Measurements from ENCODE around the gene SLC7A6. TPM values are rescaled to one million over a fixed set of nuclear protein-coding genes. Genes with fewer than 3 reads are reported as not detected.

Gene SLC7A6
- total and polyA plus RNA-seq, 10 of the 15 experiments (the other 5 are each of a cell fraction or from before 2014, with no cell fraction given) = 8.2 to 60.4 (median 28.6) TPM

DNA sequence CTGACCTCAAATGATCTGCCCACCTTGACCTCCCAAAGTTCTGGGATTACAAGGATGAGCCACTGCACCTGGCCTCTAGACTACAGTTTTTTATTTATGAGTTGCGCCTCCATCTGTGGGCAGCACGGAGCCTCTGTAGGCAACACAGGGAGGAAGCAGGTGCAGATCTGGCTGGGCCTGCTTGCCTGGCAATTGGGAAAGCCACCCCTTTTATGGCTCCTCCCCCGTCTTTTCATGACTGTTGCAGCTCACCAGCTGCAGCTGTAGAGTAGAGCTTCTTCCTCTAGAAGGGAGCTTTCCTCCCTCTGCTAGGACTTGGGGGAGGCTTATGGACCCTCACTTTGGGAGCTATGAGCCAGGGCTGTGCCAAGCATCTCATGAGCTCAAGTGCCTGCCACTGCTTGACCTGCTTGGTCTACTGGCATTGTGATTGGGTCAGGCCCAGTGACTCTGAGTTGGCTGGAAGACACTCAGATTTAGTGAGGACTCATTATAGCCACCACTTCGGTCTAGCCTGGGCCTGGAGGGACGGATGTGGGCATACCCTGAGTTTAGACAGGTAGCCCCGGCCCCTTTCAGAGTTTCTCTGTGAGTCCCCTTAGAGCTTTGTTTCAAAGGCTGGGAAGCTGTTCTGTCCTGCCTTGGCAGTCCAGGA lies 6.9 kb upstream of the SLC7A6 start (continued):
- TF ChIP-seq, protein P1, sequence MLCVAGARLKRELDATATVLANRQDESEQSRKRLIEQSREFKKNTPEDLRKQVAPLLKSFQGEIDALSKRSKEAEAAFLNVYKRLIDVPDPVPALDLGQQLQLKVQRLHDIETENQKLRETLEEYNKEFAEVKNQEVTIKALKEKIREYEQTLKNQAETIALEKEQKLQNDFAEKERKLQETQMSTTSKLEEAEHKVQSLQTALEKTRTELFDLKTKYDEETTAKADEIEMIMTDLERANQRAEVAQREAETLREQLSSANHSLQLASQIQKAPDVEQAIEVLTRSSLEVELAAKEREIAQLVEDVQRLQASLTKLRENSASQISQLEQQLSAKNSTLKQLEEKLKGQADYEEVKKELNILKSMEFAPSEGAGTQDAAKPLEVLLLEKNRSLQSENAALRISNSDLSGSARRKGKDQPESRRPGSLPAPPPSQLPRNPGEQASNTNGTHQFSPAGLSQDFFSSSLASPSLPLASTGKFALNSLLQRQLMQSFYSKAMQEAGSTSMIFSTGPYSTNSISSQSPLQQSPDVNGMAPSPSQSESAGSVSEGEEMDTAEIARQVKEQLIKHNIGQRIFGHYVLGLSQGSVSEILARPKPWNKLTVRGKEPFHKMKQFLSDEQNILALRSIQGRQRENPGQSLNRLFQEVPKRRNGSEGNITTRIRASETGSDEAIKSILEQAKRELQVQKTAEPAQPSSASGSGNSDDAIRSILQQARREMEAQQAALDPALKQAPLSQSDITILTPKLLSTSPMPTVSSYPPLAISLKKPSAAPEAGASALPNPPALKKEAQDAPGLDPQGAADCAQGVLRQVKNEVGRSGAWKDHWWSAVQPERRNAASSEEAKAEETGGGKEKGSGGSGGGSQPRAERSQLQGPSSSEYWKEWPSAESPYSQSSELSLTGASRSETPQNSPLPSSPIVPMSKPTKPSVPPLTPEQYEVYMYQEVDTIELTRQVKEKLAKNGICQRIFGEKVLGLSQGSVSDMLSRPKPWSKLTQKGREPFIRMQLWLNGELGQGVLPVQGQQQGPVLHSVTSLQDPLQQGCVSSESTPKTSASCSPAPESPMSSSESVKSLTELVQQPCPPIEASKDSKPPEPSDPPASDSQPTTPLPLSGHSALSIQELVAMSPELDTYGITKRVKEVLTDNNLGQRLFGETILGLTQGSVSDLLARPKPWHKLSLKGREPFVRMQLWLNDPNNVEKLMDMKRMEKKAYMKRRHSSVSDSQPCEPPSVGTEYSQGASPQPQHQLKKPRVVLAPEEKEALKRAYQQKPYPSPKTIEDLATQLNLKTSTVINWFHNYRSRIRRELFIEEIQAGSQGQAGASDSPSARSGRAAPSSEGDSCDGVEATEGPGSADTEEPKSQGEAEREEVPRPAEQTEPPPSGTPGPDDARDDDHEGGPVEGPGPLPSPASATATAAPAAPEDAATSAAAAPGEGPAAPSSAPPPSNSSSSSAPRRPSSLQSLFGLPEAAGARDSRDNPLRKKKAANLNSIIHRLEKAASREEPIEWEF (IDR thresholded peaks at IDR 0.05; ENCODE audit: insufficient replicate concordance, low read depth, low read length) = no peak
- TF ChIP-seq NR2C2 (IDR thresholded peaks at IDR 0.05; ENCODE audit: borderline replicate concordance, control insufficient read depth, insufficient read length, low read depth) (no peak), SMC3 (IDR thresholded peaks at IDR 0.05; ENCODE audit: borderline replicate concordance, low read length) (no peak), CHD4 (IDR thresholded peaks at IDR 0.05) (no peak), BHLHE40 (IDR thresholded peaks at IDR 0.05; ENCODE audit: borderline replicate concordance in 1 of 2, low read depth in 2 of 2, low read length in 1 of 2) (no peak), SRF (IDR thresholded peaks at IDR 0.05; ENCODE audit: low read depth in 2 of 2, low read length in 2 of 2) (peak in 1 of 2 experiments; percentile 59; a peak in 1 of 4 replicates), IKZF1 (conservative IDR thresholded peaks at IDR 0.05) (peak; percentile 36; the same call in 1 of the 2 replicates), SP1 (IDR thresholded peaks at IDR 0.05; ENCODE audit: low read depth, low read length) (no peak), EED (IDR thresholded peaks at IDR 0.05; ENCODE audit: low read depth) (peak; percentile 44; the same call in 1 of the 2 replicates), ZNF592 (IDR thresholded peaks at IDR 0.05) (no peak), RB1 (IDR thresholded peaks at IDR 0.05; ENCODE audit: borderline replicate concordance) (no peak), TCF12 (IDR thresholded peaks at IDR 0.05; ENCODE audit: low read depth, low read length) (peak; percentile 89), SMARCA5 (IDR thresholded peaks at IDR 0.05) (no peak), TCF3 (IDR thresholded peaks at IDR 0.05; ENCODE audit: borderline replicate concordance, insufficient read depth, low read depth, low read length) (peak; percentile 66; the same call in 1 of the 2 replicates)
- TF ChIP-seq, protein P2, sequence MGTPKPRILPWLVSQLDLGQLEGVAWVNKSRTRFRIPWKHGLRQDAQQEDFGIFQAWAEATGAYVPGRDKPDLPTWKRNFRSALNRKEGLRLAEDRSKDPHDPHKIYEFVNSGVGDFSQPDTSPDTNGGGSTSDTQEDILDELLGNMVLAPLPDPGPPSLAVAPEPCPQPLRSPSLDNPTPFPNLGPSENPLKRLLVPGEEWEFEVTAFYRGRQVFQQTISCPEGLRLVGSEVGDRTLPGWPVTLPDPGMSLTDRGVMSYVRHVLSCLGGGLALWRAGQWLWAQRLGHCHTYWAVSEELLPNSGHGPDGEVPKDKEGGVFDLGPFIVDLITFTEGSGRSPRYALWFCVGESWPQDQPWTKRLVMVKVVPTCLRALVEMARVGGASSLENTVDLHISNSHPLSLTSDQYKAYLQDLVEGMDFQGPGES (IDR thresholded peaks at IDR 0.05) = no peak
- TF ChIP-seq, protein P3, sequence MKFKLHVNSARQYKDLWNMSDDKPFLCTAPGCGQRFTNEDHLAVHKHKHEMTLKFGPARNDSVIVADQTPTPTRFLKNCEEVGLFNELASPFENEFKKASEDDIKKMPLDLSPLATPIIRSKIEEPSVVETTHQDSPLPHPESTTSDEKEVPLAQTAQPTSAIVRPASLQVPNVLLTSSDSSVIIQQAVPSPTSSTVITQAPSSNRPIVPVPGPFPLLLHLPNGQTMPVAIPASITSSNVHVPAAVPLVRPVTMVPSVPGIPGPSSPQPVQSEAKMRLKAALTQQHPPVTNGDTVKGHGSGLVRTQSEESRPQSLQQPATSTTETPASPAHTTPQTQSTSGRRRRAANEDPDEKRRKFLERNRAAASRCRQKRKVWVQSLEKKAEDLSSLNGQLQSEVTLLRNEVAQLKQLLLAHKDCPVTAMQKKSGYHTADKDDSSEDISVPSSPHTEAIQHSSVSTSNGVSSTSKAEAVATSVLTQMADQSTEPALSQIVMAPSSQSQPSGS (IDR thresholded peaks at IDR 0.05; ENCODE audit: low read length) = no peak

Data from GM12878 (cell line).